Measurements from ENCODE around the gene DGCR2.
"Not testable (repeated sequence)": the region's sequence is repeated elsewhere in the genome, so short reads cannot be mapped to it uniquely, and the experiment has no call there.

DGCR2 gene

GRCh38 chr22:19164425-19164824, 42.2 kb upstream of the DGCR2 start:
- DNase-seq: no peak

GRCh38 chr22:19158649-19159048, 36.4 kb upstream of the DGCR2 start:
- not testable (repeated sequence) for H3K4me2 ChIP-seq (ENCODE audit: insufficient read depth, low read length); H3K27me3 ChIP-seq (ENCODE audit: insufficient read depth, low read length, poor library complexity); DNase-seq; ATAC-seq (ENCODE audit: insufficient read depth, low read depth); H3K9ac ChIP-seq (ENCODE audit: low read depth, low read length); H3K4me3 ChIP-seq (ENCODE audit: low read depth in 1 of 2, low read length in 2 of 2); H3K79me2 ChIP-seq (ENCODE audit: insufficient read depth, low read length); H3K4me1 ChIP-seq (ENCODE audit: insufficient read depth, low read length); H3K9me3 ChIP-seq (ENCODE audit: insufficient read depth, low read length, severe bottlenecking); H4K20me1 ChIP-seq (ENCODE audit: insufficient read depth, low read length); H3K27ac ChIP-seq (ENCODE audit: low read length); H2AFZ ChIP-seq (ENCODE audit: low read depth, low read length); H3K36me3 ChIP-seq (ENCODE audit: insufficient read depth, low read length)

More at GRCh38 chr22:19164425-19164824, 42.2 kb upstream of the DGCR2 start:
- Histone ChIP-seq H3K4me1 (ENCODE audit: insufficient read depth, low read length) (no peaks in the 10 kb centered on the region), H3K4me2 (ENCODE audit: insufficient read depth, low read length) (no peak overlapping the region), H3K9ac (ENCODE audit: low read depth, low read length) (no peak overlapping the region), H3K4me3 (ENCODE audit: low read depth in 1 of 2, low read length in 2 of 2) (no peak overlapping the region), H3K27me3 (ENCODE audit: insufficient read depth, low read length, poor library complexity) (no peaks in the 10 kb centered on the region), H3K36me3 (ENCODE audit: insufficient read depth, low read length) (no peaks in the 10 kb centered on the region), H2AFZ (ENCODE audit: low read depth, low read length) (no peak overlapping the region), H3K79me2 (ENCODE audit: insufficient read depth, low read length) (no peaks in the 10 kb centered on the region), H3K27ac (ENCODE audit: low read length) (no peak overlapping the region), H4K20me1 (ENCODE audit: insufficient read depth, low read length) (no peaks in the 10 kb centered on the region), H3K9me3 (ENCODE audit: insufficient read depth, low read length, severe bottlenecking) (no peaks in the 10 kb centered on the region)
- no peak for TF ChIP-seq EZH2 (IDR thresholded peaks at IDR 0.05; ENCODE audit: borderline replicate concordance, low read depth, low read length, severe bottlenecking)
- no peak for TF ChIP-seq CTCF (IDR thresholded peaks at IDR 0.05; ENCODE audit: borderline replicate concordance, extremely low read depth, low read length, poor library complexity, severe bottlenecking)
- ATAC-seq (ENCODE audit: insufficient read depth, low read depth): no peak

GRCh38 chr22:19156109-19156508, 33.9 kb upstream of the DGCR2 start:
- H3K27ac ChIP-seq (ENCODE audit: low read length); H3K9me3 ChIP-seq (ENCODE audit: insufficient read depth, low read length, severe bottlenecking); H3K36me3 ChIP-seq (ENCODE audit: insufficient read depth, low read length); H3K4me3 ChIP-seq (ENCODE audit: low read depth in 1 of 2, low read length in 2 of 2); H3K4me1 ChIP-seq (ENCODE audit: insufficient read depth, low read length); H3K9ac ChIP-seq (ENCODE audit: low read depth, low read length); ATAC-seq (ENCODE audit: insufficient read depth, low read depth); H2AFZ ChIP-seq (ENCODE audit: low read depth, low read length); H3K27me3 ChIP-seq (ENCODE audit: insufficient read depth, low read length, poor library complexity); DNase-seq; H3K4me2 ChIP-seq (ENCODE audit: insufficient read depth, low read length); H4K20me1 ChIP-seq (ENCODE audit: insufficient read depth, low read length); H3K79me2 ChIP-seq (ENCODE audit: insufficient read depth, low read length): not testable (repeated sequence)

GRCh38 chr22:19152942-19153883, 31.0 kb upstream of the DGCR2 start:
- Histone ChIP-seq H3K4me3 (ENCODE audit: low read depth in 1 of 2, low read length in 2 of 2) (no peak overlapping the region), H3K36me3 (ENCODE audit: insufficient read depth, low read length) (no peaks in the 10 kb centered on the region), H2AFZ (ENCODE audit: low read depth, low read length) (peak overlapping the region; percentile 52; the same call in 1 of the 2 replicates), H3K27me3 (ENCODE audit: insufficient read depth, low read length, poor library complexity) (no peaks in the 10 kb centered on the region), H3K4me2 (ENCODE audit: insufficient read depth, low read length) (no peak overlapping the region), H3K79me2 (ENCODE audit: insufficient read depth, low read length) (no peaks in the 10 kb centered on the region), H4K20me1 (ENCODE audit: insufficient read depth, low read length) (no peaks in the 10 kb centered on the region), H3K4me1 (ENCODE audit: insufficient read depth, low read length) (no peaks in the 10 kb centered on the region), H3K27ac (ENCODE audit: low read length) (no peak overlapping the region), H3K9ac (ENCODE audit: low read depth, low read length) (no peak overlapping the region), H3K9me3 (ENCODE audit: insufficient read depth, low read length, severe bottlenecking) (no peaks in the 10 kb centered on the region)
- no peak for DNase-seq
- TF ChIP-seq EZH2 (IDR thresholded peaks at IDR 0.05; ENCODE audit: borderline replicate concordance, low read depth, low read length, severe bottlenecking): no peak
- TF ChIP-seq CTCF (IDR thresholded peaks at IDR 0.05; ENCODE audit: borderline replicate concordance, extremely low read depth, low read length, poor library complexity, severe bottlenecking): no peak
- ATAC-seq (ENCODE audit: insufficient read depth, low read depth): peak; percentile 53; the same call in 2 of the 3 replicates

All from DND-41 (cell line).